ENCODE data around the gene AMBN. TPM values are rescaled to one million over a fixed set of nuclear protein-coding genes. Genes with fewer than 3 reads are reported as not detected.
"Not testable (repeated sequence)": the region's sequence is repeated elsewhere in the genome, so short reads cannot be mapped to it uniquely, and the experiment has no call there.

Gene AMBN
- total RNA-seq, 1 experiment from 2014 or later = not detected

GRCh38 chr4:70634482-70634881 is 42.4 kb downstream of the AMBN start:
- Histone ChIP-seq H3K9me2 (ENCODE audit: insufficient read depth) (no peaks in the 10 kb centered on the region), H3K4me3 (no peak overlapping the region), H4K20me1 (ENCODE audit: insufficient read depth) (no peaks in the 10 kb centered on the region), H3K4me2 (no peak overlapping the region), H3K4me1 (replicated peaks; ENCODE audit: insufficient read depth) (peaks cover 13% of the 10 kb centered on the region), H3F3A (ENCODE audit: insufficient read depth, low read depth) (0 out of 2 replicates have a peak, but pooled peaks cover 4% of the 10 kb centered on the region), H3K27me3 (ENCODE audit: insufficient read depth, low read depth) (no peaks in the 10 kb centered on the region), H3K27ac (no peak overlapping the region), H3K9me3 (ENCODE audit: insufficient read depth, low read depth) (no peaks in the 10 kb centered on the region), H3K36me3 (ENCODE audit: low read depth) (no peaks in the 10 kb centered on the region), H2AFZ (no peak overlapping the region), H3K79me2 (ENCODE audit: low read depth) (no peaks in the 10 kb centered on the region)
- ChIA-PET POLR2A (ENCODE audit: unreplicated experiment) (no interaction called here), CTCF (no interaction called here)
- TF ChIP-seq CTCF (conservative IDR thresholded peaks at IDR 0.05) (no peak), EZH2 (IDR thresholded peaks at IDR 0.05; ENCODE audit: low read depth) (no peak)
- no TSS peak for BruUV-seq (replicated peaks)
- DNase-seq = no peak
- intact Hi-C loops (cut with micrococcal nuclease; ENCODE audit: unreplicated experiment) = no loop called here

- no peaks in the 10 kb centered on the region for H3K27me3 ChIP-seq (ENCODE audit: insufficient read depth, low read depth)
- H3K4me3 ChIP-seq = no peak overlapping the region
- no peaks in the 10 kb centered on the region for H3K9me2 ChIP-seq (ENCODE audit: insufficient read depth)
- H3K36me3 ChIP-seq (ENCODE audit: low read depth) = no peaks in the 10 kb centered on the region
- H3K27ac ChIP-seq = no peak overlapping the region
- DNase-seq = no peak
- H4K20me1 ChIP-seq (ENCODE audit: insufficient read depth) = no peaks in the 10 kb centered on the region
- ChIA-PET POLR2A (ENCODE audit: unreplicated experiment) (interaction anchor here (0.7 kb wide), 1 partner anchor 797 kb away, joined by 17 read pairs; no protein-coding TSS in a partner anchor), CTCF (interaction anchor here (0.6 kb wide), 1 partner anchor 45 kb away, joined by 3 read pairs; the partner anchor contains the start of gene AMBN)
- H3K9me3 ChIP-seq (ENCODE audit: insufficient read depth, low read depth) = no peaks in the 10 kb centered on the region
- peaks cover 4% of the 10 kb centered on the region for H3K4me1 ChIP-seq (replicated peaks; ENCODE audit: insufficient read depth)
- no peaks in the 10 kb centered on the region for H3K79me2 ChIP-seq (ENCODE audit: low read depth)
- no TSS peak for BruUV-seq (replicated peaks)
- TF ChIP-seq CTCF (conservative IDR thresholded peaks at IDR 0.05) = no peak
- no peak for TF ChIP-seq EZH2 (IDR thresholded peaks at IDR 0.05; ENCODE audit: low read depth)
- intact Hi-C loops (cut with micrococcal nuclease; ENCODE audit: unreplicated experiment) = no loop called here
- no peak overlapping the region for H2AFZ ChIP-seq
- H3F3A ChIP-seq (ENCODE audit: insufficient read depth, low read depth) = 0 out of 2 replicates have a peak, but pooled peaks cover 2% of the 10 kb centered on the region
- H3K4me2 ChIP-seq = no peak overlapping the region
These were observed 45.3 kb downstream of the AMBN start for GRCh38 chr4:70637239-70637913.

- no peak overlapping the region for H2AFZ ChIP-seq
- H3K27me3 ChIP-seq (ENCODE audit: insufficient read depth, low read depth) = no peaks in the 10 kb centered on the region
- intact Hi-C loops (cut with micrococcal nuclease; ENCODE audit: unreplicated experiment) = no loop called here
- H3K9me2 ChIP-seq (ENCODE audit: insufficient read depth) = no peaks in the 10 kb centered on the region
- no peaks in the 10 kb centered on the region for H3K79me2 ChIP-seq (ENCODE audit: low read depth)
- H3K4me1 ChIP-seq (replicated peaks; ENCODE audit: insufficient read depth) = no peaks in the 10 kb centered on the region
- H3F3A ChIP-seq (ENCODE audit: insufficient read depth, low read depth) = no peaks in the 10 kb centered on the region
- H4K20me1 ChIP-seq (ENCODE audit: insufficient read depth) = no peaks in the 10 kb centered on the region
- no peak overlapping the region for H3K27ac ChIP-seq
- no peak for DNase-seq
- no peaks in the 10 kb centered on the region for H3K36me3 ChIP-seq (ENCODE audit: low read depth)
- BruUV-seq (replicated peaks) = no TSS peak
- ChIA-PET CTCF (no interaction called here), POLR2A (ENCODE audit: unreplicated experiment) (no interaction called here)
- H3K4me2 ChIP-seq = no peak overlapping the region
- H3K4me3 ChIP-seq = no peak overlapping the region
- no peaks in the 10 kb centered on the region for H3K9me3 ChIP-seq (ENCODE audit: insufficient read depth, low read depth)
- TF ChIP-seq EZH2 (IDR thresholded peaks at IDR 0.05; ENCODE audit: low read depth) = no peak
- no peak for TF ChIP-seq CTCF (conservative IDR thresholded peaks at IDR 0.05)
These were observed 48.1 kb downstream of the AMBN start for GRCh38 chr4:70640192-70640591.

- H3K9me2 ChIP-seq (ENCODE audit: insufficient read depth); H3K9me3 ChIP-seq (ENCODE audit: insufficient read depth, low read depth); H3K36me3 ChIP-seq (ENCODE audit: low read depth); H3K4me2 ChIP-seq; CTCF ChIA-PET; BruUV-seq (replicated peaks); H3K27ac ChIP-seq; H2AFZ ChIP-seq; H3K4me3 ChIP-seq; DNase-seq; POLR2A ChIA-PET (ENCODE audit: unreplicated experiment); H3K79me2 ChIP-seq (ENCODE audit: low read depth); H3K4me1 ChIP-seq (replicated peaks; ENCODE audit: insufficient read depth); H4K20me1 ChIP-seq (ENCODE audit: insufficient read depth); H3K27me3 ChIP-seq (ENCODE audit: insufficient read depth, low read depth); H3F3A ChIP-seq (ENCODE audit: insufficient read depth, low read depth): not testable (repeated sequence)
- intact Hi-C loops (cut with micrococcal nuclease; ENCODE audit: unreplicated experiment) = loop anchor here (5.0 kb wide), 1 partner anchor 362 kb away; no protein-coding TSS in a partner anchor
These were observed 58.7 kb downstream of the AMBN start for GRCh38 chr4:70650741-70651140.
